AG10803 (cell line): ENCODE data around the gene F8.
"Not testable (repeated sequence)": the region's sequence is repeated elsewhere in the genome, so short reads cannot be mapped to it uniquely, and the experiment has no call there.

Experiments
- DNase-seq: peaks from one replicate; pipeline ENCODE4 v3.0.0; 2010; ENCODE audit warnings: low read depth
- H3K4me3 ChIP-seq: 2 replicates; pipeline ENCODE4 v1.5.1; 2011; ENCODE audit warnings: mild to moderate bottlenecking, low read length, control low read depth
- CTCF ChIP-seq: conservative IDR thresholded peaks from 2 replicates; pipeline ENCODE4 v1.5.1; 2011; ENCODE audit warnings: mild to moderate bottlenecking, low read length, control low read depth, inconsistent platforms

The F8 gene

GRCh38 chrX:154981116-154981411, 41.5 kb downstream of the F8 start:
- no peak for TF ChIP-seq CTCF
- no peak overlapping the region for H3K4me3 ChIP-seq
- DNase-seq = no peak

GRCh38 chrX:154980330-154981115, 42.0 kb downstream of the F8 start:
- H3K4me3 ChIP-seq = peak overlapping the region; percentile 61

GRCh38 chrX:154979629-154980028, 42.9 kb downstream of the F8 start:
- DNase-seq = no peak
- TF ChIP-seq CTCF = no peak
- H3K4me3 ChIP-seq = no peak overlapping the region

More at GRCh38 chrX:154980330-154981115, 42.0 kb downstream of the F8 start:
- TF ChIP-seq CTCF = peak; percentile 64
- peak; percentile 56 for DNase-seq

- no peak for DNase-seq
- TF ChIP-seq CTCF = no peak
- no peak overlapping the region for H3K4me3 ChIP-seq
Measured at GRCh38 chrX:154968353-154968752, 54.2 kb downstream of the F8 start.

GRCh38 chrX:154967603-154968002, 54.9 kb downstream of the F8 start:
- TF ChIP-seq CTCF = no peak
- DNase-seq = no peak
- H3K4me3 ChIP-seq = no peak overlapping the region

- H3K4me3 ChIP-seq = no peak overlapping the region
- TF ChIP-seq CTCF = no peak
- DNase-seq = no peak
Measured at GRCh38 chrX:154961947-154962346, 60.6 kb downstream of the F8 start.

GRCh38 chrX:154955799-154956198, 66.7 kb downstream of the F8 start:
- not testable (repeated sequence) for H3K4me3 ChIP-seq, DNase-seq

GRCh38 chrX:154939265-154939664, 83.3 kb downstream of the F8 start:
- not testable (repeated sequence) for DNase-seq, H3K4me3 ChIP-seq

- not testable (repeated sequence) for DNase-seq
Measured at GRCh38 chrX:154924771-154925170, 97.8 kb downstream of the F8 start.

More at GRCh38 chrX:154924771-154925170, 97.8 kb downstream of the F8 start:
- H3K4me3 ChIP-seq = not testable (repeated sequence)
